ENCODE results near the gene LRRC8C. TPM values are rescaled to one million over a fixed set of nuclear protein-coding genes. Genes with fewer than 3 reads are reported as not detected.
"Not testable (repeated sequence)": the region's sequence is repeated elsewhere in the genome, so short reads cannot be mapped to it uniquely, and the experiment has no call there.

LRRC8C gene
- total and polyA plus RNA-seq, 2 donors (not counting 1 experiment from before 2014, with no cell fraction given): 3.9 to 6.8 TPM

- intact Hi-C loops (cut with micrococcal nuclease): no loop called here
These were observed 3.8 kb upstream of the LRRC8C start for GRCh38 chr1:89629146-89629545.

GRCh38 chr1:89629600-89629999 lies 3.3 kb upstream of the LRRC8C start:
- H3K4me3 ChIP-seq (ENCODE audit: control extremely low read depth in 1 of 5, extremely low read depth in 1 of 5, insufficient read depth in 1 of 5, low read depth in 2 of 5, low read length in 4 of 5); H3K27ac ChIP-seq (ENCODE audit: low read length in 2 of 2); H3K36me3 ChIP-seq (replicated peaks in 1 of 2; ENCODE audit: control extremely low read depth in 1 of 2, control insufficient read depth in 1 of 2, extremely low read depth in 1 of 2, insufficient read depth in 2 of 2, low read length in 1 of 2); H3K9me3 Mint-ChIP-seq (ENCODE audit: insufficient read depth); H3K27ac Mint-ChIP-seq; H3K27me3 Mint-ChIP-seq; ATAC-seq (ENCODE audit: low read depth); H3K9ac ChIP-seq (ENCODE audit: low read length); H3K4me2 ChIP-seq (replicated peaks; ENCODE audit: low read depth, low read length, poor library complexity, severe bottlenecking); H2AFZ ChIP-seq (ENCODE audit: insufficient read depth, low read depth, low read length, poor library complexity, severe bottlenecking); DNase-seq; H4K20me1 ChIP-seq (ENCODE audit: control insufficient read depth, insufficient read depth, low read length, poor library complexity, severe bottlenecking); intact Hi-C loops (cut with micrococcal nuclease); POLR2A ChIA-PET; H3K4me3 Mint-ChIP-seq; H3K9me3 ChIP-seq (ENCODE audit: control extremely low read depth in 1 of 3, control insufficient read depth in 2 of 3, insufficient read depth in 1 of 3, low read length in 2 of 3); H3K27me3 ChIP-seq (replicated peaks in 1 of 4; ENCODE audit: control extremely low read depth in 1 of 4, control insufficient read depth in 3 of 4, insufficient read depth in 4 of 4, low read length in 3 of 4): not testable (repeated sequence)
- Histone ChIP-seq H3K4me1 (ENCODE audit: control insufficient read depth in 2 of 2, insufficient read depth in 2 of 2, low read length in 2 of 2) (peaks cover 20% of the 10 kb centered on the region in 2 donors), H3K79me2 (ENCODE audit: control insufficient read depth, insufficient read depth, low read length) (peaks cover 28% of the 10 kb centered on the region)
- H3K4me1 Mint-ChIP-seq: peaks cover 44% of the 10 kb centered on the region
- CTCF ChIA-PET: interaction anchor here (0.7 to 17.1 kb wide), 6 partner anchors 10 to 175 kb away, joined by 3 to 334 read pairs (median 4); no protein-coding TSS in a partner anchor
- WGBS (ENCODE audit: insufficient coverage): no CpG with 5 or more reads among the region's 2 CpGs

More at GRCh38 chr1:89629146-89629545, 3.8 kb upstream of the LRRC8C start:
- no peak for ATAC-seq (ENCODE audit: low read depth)
- Mint-ChIP-seq H3K27me3 (no peaks in the 10 kb centered on the region), H3K4me3 (no peak overlapping the region), H3K9me3 (ENCODE audit: insufficient read depth) (no peaks in the 10 kb centered on the region), H3K27ac (no peak overlapping the region), H3K4me1 (peaks cover 40% of the 10 kb centered on the region)
- Histone ChIP-seq H3K79me2 (ENCODE audit: control insufficient read depth, insufficient read depth, low read length) (peaks cover 24% of the 10 kb centered on the region), H3K27me3 (replicated peaks in 1 of 4; ENCODE audit: control extremely low read depth in 1 of 4, control insufficient read depth in 3 of 4, insufficient read depth in 4 of 4, low read length in 3 of 4) (no peaks in the 10 kb centered on the region), H3K4me2 (replicated peaks; ENCODE audit: low read depth, low read length, poor library complexity, severe bottlenecking) (no peak overlapping the region), H4K20me1 (ENCODE audit: control insufficient read depth, insufficient read depth, low read length, poor library complexity, severe bottlenecking) (no peaks in the 10 kb centered on the region), H3K36me3 (replicated peaks in 1 of 2; ENCODE audit: control extremely low read depth in 1 of 2, control insufficient read depth in 1 of 2, extremely low read depth in 1 of 2, insufficient read depth in 2 of 2, low read length in 1 of 2) (no peaks in the 10 kb centered on the region), H3K4me1 (ENCODE audit: control insufficient read depth in 2 of 2, insufficient read depth in 2 of 2, low read length in 2 of 2) (peaks cover 15 to 17% of the 10 kb centered on the region in 2 donors), H3K4me3 (ENCODE audit: control extremely low read depth in 1 of 5, extremely low read depth in 1 of 5, insufficient read depth in 1 of 5, low read depth in 2 of 5, low read length in 4 of 5) (no peak overlapping the region), H3K27ac (ENCODE audit: low read length in 2 of 2) (no peak overlapping the region), H3K9ac (ENCODE audit: low read length) (no peak overlapping the region), H3K9me3 (ENCODE audit: control extremely low read depth in 1 of 3, control insufficient read depth in 2 of 3, insufficient read depth in 1 of 3, low read length in 2 of 3) (no peaks in the 10 kb centered on the region), H2AFZ (ENCODE audit: insufficient read depth, low read depth, low read length, poor library complexity, severe bottlenecking) (no peak overlapping the region)
- no peak for DNase-seq
- no peak for TF ChIP-seq CTCF (IDR thresholded peaks at IDR 0.05)
- no peak for TF ChIP-seq EZH2 (IDR thresholded peaks at IDR 0.05; ENCODE audit: borderline replicate concordance, insufficient read depth, low read depth, low read length, poor library complexity, severe bottlenecking)
- ChIA-PET CTCF (interaction anchor here (0.7 to 17.1 kb wide), 6 partner anchors 10 to 134 kb away, joined by 3 to 334 read pairs (median 4); no protein-coding TSS in a partner anchor), POLR2A (no interaction called here)
- WGBS (ENCODE audit: insufficient coverage): no CpG with 5 or more reads among the region's 2 CpGs
